Measurements from ENCODE around the gene SLC25A29.
A peak's percentile ranks its signal among the peaks of the same experiment; 100 is the strongest.

Gene SLC25A29

GRCh38 chr14:100306101-100306997, at the start of gene SLC25A29:
SLC25A29 (minus strand) TSS chr14:100306444; CDS start chr14:100306232, 212 bp downstream.
- no peak for TF ChIP-seq CTCF (IDR thresholded peaks at IDR 0.05; ENCODE audit: insufficient read depth, low read depth, low read length, missing control alignments)
- peak; percentile 81 for DNase-seq (ENCODE audit: low read depth)
- H3K4me3 ChIP-seq (ENCODE audit: low read length) = peak within 1 kb of the TSS; percentile 63

GRCh38 chr14:100350986-100351385, 44.7 kb upstream of the SLC25A29 start:
- H3K4me3 ChIP-seq (ENCODE audit: low read length) = no peak overlapping the region
- TF ChIP-seq CTCF (IDR thresholded peaks at IDR 0.05; ENCODE audit: insufficient read depth, low read depth, low read length, missing control alignments) = no peak
- DNase-seq (ENCODE audit: low read depth) = no peak

GRCh38 chr14:100350276-100350926, 44.2 kb upstream of the SLC25A29 start:
- TF ChIP-seq CTCF (IDR thresholded peaks at IDR 0.05; ENCODE audit: insufficient read depth, low read depth, low read length, missing control alignments) = no peak
- no peak overlapping the region for H3K4me3 ChIP-seq (ENCODE audit: low read length)
- no peak for DNase-seq (ENCODE audit: low read depth)

- no peak for DNase-seq (ENCODE audit: low read depth)
- H3K4me3 ChIP-seq (ENCODE audit: low read length) = no peak overlapping the region
- TF ChIP-seq CTCF (IDR thresholded peaks at IDR 0.05; ENCODE audit: insufficient read depth, low read depth, low read length, missing control alignments) = no peak
Observed at GRCh38 chr14:100348784-100349685, 42.8 kb upstream of the SLC25A29 start.

GRCh38 chr14:100348253-100348729, 42.0 kb upstream of the SLC25A29 start:
- no peak for DNase-seq (ENCODE audit: low read depth)
- H3K4me3 ChIP-seq (ENCODE audit: low read length) = no peak overlapping the region
- TF ChIP-seq CTCF (IDR thresholded peaks at IDR 0.05; ENCODE audit: insufficient read depth, low read depth, low read length, missing control alignments) = no peak

GRCh38 chr14:100346306-100347091, 40.3 kb upstream of the SLC25A29 start:
- no peak for DNase-seq (ENCODE audit: low read depth)
- no peak for TF ChIP-seq CTCF (IDR thresholded peaks at IDR 0.05; ENCODE audit: insufficient read depth, low read depth, low read length, missing control alignments)
- no peak overlapping the region for H3K4me3 ChIP-seq (ENCODE audit: low read length)

All from epithelial cell of esophagus (primary cell).